HG02840 (cell line): ENCODE data around the gene FUZ.

Source experiments
- ATAC-seq: cut with Tn5 transposase; IDR thresholded peaks from one replicate; pipeline ENCODE4 v1.9.1; 2021; ENCODE audit warnings: mild to moderate bottlenecking, moderate library complexity, moderate number of reproducible peaks; ENCODE audit not compliant: unreplicated experiment, low FRiP score

FUZ gene, protein sequence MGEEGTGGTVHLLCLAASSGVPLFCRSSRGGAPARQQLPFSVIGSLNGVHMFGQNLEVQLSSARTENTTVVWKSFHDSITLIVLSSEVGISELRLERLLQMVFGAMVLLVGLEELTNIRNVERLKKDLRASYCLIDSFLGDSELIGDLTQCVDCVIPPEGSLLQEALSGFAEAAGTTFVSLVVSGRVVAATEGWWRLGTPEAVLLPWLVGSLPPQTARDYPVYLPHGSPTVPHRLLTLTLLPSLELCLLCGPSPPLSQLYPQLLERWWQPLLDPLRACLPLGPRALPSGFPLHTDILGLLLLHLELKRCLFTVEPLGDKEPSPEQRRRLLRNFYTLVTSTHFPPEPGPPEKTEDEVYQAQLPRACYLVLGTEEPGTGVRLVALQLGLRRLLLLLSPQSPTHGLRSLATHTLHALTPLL

DNA sequence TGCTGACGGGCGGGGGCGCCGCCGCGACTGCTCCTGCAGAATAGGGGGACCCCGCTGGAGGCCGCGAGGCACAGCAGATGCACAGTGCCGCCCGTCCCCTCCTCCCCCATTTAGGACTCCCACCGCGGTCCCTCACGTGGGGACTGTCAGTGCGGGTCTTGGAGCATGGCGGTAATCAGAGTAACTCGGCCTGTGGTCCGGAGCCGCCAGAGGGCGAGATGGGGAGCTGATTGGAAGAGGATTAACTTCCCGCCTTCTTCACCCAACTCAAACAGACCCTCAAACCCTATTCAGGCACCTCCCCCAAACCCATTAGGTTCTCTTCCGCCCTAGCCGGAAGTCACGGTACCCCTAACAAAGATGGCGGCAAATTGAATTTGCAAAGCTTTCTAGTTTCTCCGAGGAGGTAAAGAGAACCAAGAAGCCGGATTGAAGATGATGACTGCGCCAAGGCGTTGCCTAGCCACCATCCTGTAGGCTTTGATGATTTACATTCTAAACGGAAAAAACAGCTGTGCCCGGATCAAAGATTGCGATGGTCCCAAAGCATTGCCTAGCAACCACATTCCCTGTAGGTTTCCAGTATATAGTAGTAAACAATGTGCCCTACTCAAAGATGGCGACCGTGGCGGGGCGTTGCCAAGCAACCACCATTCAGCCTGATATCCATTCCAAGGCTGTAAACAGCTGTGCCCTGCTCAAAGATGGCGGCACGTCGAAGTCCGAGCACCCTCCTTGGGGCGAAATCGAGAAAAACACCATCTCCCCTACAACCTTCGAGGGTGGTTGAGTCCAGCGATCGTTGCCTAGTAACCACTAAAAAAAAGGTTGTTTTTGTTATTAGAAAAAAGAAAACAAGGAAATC lies at the start of gene FUZ:
FUZ (minus strand) TSS at position 296 of the 865 bp plus-strand sequence; CDS start at position 110, 186 bp downstream.
- ATAC-seq = peak; percentile 53

DNA sequence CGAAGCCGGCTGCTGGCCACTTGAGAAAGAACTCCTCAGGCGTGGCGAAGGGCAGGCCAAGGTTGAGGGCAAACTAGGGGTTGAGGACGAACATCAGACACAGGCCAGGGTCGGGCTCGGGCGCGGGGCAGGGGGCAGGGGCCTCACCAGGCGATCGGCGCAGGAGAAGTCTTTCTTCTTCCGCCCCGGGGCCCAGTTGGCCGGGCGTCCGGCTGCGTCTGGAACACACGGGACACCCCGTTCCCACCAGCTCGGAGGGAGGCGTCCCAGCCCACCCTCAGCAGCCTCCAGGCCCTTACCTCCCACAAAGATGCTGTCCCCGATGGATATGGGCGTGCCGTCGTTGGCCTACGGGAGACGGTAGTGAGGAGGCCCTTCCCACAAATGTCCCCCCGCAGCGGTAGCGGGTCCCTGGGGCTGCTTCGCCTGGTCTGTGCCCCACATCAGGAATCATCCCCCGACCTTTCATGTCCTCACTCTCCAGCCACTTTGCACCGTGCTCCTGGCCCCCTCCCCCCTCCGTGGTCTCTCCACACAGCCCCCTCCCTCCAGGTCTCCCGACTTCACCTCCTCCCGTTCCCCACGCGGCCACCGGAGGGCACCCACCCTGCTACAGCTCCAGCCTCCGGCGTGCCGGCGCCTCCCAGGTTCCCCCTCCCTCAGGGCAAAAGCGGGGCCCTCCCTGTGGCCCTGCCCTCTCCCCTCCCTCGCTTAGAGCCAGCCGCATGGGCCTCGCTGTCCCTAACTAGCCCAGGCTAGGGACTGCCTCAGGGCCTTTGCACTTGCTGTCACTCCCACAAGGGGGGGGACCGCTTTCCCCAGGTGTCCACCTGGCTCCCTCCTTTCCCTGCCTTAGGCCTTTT lies 49.5 kb upstream of the FUZ start:
- no peak for ATAC-seq

DNA sequence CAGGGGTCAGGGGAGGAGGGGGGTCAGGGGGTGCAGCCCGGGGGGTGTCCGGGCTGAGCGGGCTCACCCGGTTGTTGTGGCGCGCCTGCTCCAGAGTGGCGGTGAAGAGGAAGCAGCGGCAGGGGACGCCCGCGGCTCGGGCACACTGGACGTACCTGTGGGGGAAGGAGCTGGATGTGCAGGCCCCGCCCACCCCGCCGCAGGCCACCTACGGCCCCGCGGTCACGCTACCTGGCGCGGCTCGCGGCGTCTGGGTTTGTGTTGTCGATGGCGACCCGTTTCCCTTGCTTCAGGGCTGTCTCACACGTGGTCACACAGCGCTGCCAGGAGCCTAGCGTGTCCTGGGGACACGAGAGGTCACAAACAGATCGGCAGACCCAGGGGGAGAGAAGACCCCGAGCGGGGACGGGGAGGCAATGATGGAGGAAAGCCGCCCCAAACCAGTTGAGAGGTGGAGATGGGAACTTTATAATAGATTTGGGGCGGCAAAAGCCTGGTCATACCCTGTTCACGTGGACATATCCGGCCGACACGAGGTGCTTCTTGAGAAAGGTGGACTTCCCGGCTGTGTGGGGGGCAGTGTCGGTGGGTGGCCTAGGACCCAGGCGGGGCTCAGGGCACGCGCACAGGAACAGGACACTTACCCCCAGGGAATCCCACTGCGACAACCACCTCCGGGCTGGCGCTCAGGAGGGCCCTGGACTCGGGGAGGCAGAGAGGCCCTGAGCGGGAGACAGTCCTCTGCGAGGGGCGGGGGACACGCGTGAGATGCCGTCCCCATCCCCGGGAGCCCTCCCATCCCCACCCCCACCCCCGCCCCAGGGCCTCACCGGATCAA lies 48.7 kb upstream of the FUZ start:
- no peak for ATAC-seq

DNA sequence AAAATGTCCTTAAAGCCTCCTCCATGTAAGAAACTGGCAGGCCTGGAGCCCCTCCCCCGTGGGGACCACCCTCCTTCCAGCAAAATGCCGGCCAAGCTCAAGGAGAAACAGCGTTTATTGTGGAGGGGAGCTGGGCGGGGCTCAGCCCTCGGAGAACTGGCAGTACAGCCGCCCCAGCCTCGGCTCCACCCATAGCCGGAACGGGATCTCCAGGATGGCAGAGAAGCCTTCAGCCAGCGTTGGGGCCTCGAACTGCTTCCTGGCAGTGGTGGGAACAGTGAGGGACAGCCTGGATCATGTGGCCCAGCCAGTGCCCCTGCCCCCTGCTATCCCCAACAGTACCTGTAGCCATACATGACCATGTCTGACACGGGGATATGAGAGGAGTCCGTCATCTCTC lies 48.0 kb upstream of the FUZ start:
- ATAC-seq = no peak

GRCh38 chr19:49860336-49861102 lies 47.4 kb upstream of the FUZ start:
- no peak for ATAC-seq

DNA sequence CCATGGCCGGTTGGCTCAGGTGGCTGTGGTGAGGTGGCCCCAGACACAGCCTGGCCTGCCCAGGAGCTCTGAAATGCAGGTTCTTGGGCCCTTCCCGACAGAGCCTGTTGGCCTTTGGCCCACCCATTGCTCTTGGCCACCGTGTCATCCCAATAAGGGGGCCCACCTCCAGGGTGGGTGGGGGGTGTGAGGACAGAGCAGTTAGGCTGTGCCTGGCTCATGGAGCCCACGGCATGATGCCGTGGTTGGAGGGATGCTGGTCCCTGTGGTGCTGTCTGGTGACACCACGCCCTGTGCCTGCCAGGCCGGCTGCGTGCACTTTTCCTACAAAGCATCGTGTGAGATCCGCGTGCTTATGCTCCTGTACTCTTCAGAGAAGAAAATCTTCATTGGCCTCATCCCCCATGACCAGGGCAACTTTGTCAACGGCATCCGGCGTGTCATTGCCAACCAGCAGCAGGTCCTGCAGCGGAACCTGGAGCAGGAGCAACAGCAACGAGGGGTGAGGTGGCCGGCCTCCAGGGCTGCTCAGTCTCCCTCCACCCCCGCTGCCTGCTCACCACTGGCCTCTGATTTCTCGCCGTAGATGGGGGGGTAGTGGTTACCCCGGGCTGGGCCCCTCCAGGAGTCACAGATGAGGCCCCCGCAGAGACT lies 46.7 kb upstream of the FUZ start:
- no peak for ATAC-seq

GRCh38 chr19:49858088-49858985 lies 45.2 kb upstream of the FUZ start:
- no peak for ATAC-seq

- ATAC-seq = no peak
Measured at GRCh38 chr19:49857838-49858087, 44.7 kb upstream of the FUZ start.

- no peak for ATAC-seq
Measured at GRCh38 chr19:49857061-49857837, 44.2 kb upstream of the FUZ start.

GRCh38 chr19:49856574-49857021 lies 43.5 kb upstream of the FUZ start:
- ATAC-seq = no peak

DNA sequence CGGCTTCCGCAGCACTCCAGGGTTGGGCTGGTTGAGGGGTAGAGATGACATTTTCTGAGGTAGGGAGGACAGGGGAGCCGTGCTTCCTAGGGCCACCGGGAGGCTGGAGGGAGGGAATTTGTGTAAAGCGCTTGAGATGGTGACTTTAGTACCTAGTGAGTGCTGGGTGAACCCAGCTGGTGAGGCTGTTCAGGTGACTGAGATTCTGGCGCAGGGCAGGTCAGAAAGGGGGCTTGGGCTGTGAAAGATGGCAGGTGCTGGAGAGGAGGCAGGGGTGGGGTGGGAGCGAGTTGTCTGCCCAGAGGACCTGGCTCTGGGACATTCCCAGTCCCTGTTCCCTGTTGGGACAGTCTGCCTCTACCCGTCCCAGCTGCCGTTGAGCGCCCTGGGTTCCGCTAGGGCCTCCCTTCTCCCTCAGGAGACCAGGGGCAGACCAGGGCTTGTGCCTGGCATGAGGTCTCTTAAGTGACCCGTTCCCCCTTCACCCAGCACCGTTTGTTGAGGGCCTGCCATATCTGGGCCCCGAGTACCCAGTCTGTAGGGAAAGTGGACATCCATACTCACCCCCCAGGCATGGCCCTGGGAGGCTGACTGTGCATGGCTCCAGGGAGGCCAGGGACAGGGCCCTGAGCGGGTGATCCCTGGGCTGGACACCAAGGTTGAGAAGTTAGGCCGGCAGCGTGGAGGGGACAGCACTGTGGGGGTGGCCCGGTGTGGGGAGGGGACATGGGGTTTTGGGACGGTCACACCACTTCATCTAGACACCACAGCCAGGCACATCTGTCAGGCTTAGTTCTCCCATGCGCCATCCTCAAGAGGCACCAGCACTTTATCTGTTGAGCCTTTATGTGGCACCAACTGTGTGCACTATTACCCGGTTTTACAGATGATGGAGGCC lies 42.8 kb upstream of the FUZ start:
- ATAC-seq = no peak

- no peak for ATAC-seq
Measured at GRCh38 chr19:49855277-49855675, 42.2 kb upstream of the FUZ start.

GRCh38 chr19:49854378-49855263 lies 41.5 kb upstream of the FUZ start:
- no peak for ATAC-seq

DNA sequence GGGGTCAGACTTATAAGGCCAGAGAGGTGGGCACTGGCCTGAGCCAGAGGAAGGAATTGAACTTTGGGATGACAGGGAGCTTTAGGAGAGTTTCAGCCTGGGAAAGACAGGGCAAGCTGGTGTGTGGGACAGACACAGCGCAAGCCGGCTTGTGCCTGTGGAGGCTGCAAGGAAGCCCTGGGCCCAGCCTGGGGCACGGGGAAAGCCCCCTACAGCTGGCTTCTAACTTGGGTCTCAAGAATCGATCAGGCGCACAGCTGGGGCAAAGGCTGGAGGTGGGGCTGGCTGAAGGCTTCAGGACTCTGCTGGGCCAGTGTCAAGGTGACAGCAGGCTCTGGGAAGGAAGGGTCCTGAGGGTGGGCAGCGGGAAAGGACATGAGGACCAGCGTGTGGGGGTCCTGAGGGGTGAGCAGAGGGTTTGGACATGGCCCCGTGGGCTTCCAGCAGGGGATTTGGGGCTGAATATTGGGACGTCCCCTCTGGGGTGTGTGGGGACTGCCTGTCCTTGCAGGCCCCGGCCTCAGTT lies 40.8 kb upstream of the FUZ start:
- no peak for ATAC-seq

DNA sequence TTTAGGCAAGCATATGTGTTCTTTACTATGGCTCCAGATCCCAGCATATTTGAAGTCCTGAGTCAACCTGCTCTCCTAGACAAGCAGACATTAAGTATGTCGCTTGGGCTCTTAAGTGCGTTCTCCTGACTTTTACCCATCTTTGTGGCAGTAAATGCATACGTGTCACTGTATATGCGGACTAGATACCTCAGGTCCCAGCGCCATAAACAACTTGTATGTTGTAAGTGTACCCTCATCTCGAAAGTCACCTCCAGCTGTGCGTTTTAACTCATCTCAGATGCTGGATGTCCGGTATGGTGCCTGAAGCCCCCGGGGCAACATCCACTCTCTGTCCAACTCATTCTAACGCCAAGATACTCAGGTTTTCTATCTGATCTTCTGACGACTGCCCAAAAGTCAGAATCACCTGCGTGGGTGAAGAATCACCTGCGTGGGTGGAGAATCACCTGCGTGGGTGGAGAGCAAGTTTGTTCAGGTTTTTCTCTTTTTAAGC lies 39.6 kb upstream of the FUZ start:
- ATAC-seq = no peak
